ENCODE measurements around the gene PRICKLE4.
"Not testable (repeated sequence)": the region's sequence is repeated elsewhere in the genome, so short reads cannot be mapped to it uniquely, and the experiment has no call there.

PRICKLE4 gene

DNA sequence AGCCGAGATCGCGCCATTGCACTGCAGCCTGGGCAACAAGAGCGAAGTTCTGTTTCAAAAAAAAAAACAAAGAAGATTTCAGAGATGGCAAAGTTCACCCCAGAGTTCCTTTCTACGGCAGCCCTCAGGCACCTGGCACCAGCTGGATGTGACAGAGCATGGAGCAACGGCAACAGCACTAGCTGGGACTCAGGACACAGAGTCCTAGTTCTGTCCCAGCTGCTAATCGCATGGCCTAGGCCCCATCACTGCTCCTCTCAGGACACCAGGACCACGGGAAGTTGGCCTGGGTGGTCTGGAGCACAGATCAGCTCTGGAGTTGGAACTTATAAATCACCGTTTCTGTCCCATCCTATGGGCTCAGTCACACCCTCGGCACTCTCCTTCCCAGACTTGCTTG lies 34.5 kb upstream of the PRICKLE4 start:
- DNase-seq, result no peak

DNA sequence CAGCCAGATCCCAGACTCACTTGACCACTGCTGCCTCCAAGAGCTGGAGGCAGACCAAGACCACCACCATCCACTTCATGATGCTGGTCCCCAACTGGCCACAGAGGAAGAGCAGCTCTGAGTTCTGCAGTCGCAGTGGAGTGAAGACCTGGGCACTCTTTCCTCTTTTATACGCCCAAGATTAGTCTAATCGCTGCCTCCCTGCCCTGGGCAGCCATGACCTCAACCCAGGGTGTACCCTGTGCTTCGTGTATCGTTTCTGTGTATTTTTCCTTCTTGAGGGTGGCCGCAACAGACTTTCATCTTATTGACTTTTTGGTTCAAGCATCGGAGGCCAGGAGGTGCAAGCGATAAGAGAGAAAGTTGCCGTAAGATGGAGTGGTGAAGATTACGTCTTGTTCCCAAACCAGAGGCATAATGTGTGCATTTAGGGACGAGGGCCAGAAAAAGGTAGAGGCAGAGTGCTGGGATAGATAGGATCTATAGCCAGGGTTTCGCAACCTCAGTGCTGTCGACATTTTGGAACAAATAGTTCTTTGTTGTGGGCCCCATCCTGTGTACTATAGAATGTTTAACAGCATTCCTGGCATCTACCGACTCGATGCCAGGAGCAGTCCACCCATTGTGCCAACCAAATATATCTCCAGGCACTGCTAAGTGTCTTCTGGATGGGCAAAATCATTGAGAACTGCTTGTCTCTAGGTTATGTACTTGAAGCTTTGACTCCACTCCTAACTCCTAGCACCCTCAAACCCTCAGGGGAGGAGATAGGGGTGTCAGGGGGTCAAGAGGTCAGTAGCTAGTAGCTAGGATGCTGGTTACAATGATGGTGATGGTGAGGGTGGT lies 33.1 kb upstream of the PRICKLE4 start, which contains the start of gene PGC:
PGC (minus strand) TSS at position 142 of the 846 bp plus-strand sequence; CDS start at position 79, 63 bp downstream.
- no peak for DNase-seq

DNA sequence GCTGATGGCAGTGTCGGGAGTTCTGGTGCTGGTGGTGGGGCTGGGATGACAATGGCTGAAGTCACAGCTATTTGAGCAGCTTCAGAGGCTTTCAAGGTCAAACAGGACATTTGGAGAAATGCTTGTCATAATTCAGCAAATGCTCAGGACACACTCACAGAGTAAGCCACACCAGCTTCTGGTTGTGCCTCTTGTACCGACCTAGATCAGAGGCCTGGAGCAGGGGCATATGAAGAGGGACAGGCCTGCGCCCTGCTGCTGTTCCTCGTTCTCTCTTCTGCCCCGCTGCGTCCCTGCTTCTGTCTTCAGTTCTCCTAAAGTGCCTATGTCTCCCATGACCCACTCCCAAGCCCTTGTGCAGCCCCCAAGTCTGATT lies 32.5 kb upstream of the PRICKLE4 start:
- DNase-seq, result no peak

DNA sequence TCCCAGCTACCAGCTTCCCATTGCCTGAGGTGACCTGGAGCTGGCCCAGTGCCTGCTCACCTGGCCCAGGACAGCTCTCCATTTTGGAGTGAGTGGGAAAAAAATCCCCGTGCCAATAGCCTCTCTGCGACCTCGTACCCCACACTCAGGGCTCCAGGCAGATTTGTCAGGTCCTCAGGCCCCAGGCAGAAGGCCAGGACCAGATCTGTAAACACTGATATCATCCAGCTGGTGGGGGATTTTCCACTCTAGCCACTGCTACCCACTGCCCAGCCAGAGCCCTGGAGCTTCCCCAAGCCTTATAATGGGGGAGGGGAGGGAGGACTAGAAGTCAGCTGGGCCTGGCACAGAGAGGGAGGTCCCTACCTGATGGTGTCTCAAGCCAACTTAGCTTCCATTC lies 32.0 kb upstream of the PRICKLE4 start:
- DNase-seq, result no peak

DNA sequence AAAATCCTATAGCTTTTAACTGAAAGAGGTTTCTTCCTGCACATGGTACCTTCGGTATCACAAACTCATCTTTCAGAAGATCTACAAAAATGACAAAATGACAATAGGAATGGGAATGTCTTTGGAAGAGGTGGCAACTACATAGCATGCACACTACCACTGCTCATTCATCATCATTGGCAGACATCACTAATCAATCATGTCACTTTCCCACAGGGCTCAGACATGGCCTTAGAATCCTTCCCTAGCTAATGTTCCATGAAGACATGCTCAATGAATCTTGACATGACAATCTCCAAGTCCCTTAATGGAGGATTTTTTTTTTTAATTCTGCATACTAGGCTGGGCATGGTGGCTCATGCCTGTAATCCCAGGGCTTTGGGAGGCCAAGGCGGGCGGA lies 30.2 kb upstream of the PRICKLE4 start:
- no peak for DNase-seq

DNA sequence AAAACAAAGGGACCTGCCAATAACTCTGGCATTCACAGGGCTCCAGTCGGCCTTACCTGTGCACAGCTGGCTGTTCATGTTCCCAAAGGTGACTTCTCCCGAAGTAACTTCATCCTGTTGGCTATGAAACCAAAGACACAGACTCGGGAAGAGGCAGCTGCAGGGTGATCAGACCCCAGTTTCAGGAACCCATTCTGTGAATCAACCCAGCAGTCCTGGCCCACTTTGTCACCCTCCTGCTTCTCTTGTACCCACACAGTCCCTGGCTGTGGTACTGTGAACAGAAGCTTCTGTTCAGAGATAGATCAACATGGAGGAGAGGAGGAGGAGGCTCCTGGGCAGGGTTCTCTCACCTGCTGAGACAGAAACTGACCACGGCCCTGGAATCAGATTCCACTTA lies 24.7 kb upstream of the PRICKLE4 start:
- DNase-seq, result no peak

DNA sequence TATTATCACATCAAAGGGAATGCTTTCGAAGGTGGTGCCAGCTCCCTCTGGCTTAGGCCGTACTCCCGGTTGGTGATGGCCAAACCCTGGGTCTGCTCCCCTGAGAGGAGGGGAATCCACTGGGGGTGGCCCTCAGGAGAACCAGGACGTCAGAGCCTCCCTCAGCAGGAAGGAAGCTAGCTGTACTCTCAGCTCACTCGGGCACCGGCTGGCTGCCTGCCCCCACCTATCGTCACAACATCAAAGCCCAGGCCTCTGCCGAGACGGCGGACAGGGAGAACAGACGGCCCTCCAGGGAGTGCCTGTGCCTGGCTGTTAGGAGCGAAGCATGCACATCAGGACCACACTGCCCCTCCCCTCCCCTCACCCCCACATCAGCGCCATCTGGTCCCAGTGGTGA lies 24.2 kb upstream of the PRICKLE4 start:
- DNase-seq, result no peak

DNA sequence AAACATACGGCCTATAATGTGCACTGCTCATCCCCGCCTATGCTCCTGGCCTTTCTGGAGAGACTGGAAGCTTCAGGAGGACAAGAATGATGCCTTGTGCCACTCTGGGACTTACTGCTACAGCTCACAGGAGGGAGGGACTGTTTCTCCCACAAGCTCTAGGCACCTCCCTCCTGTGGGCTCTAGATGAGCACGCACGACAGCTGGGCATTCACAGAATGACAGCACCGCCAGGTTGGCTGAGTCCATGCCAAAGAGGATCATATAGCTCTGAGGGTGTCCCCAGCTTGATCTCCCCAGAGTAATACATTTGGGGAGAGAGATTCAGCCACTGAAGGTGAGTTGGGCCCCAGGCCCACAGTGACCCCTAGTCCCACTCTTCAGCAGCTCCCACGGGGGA lies 23.3 kb upstream of the PRICKLE4 start:
- no peak for DNase-seq

DNA sequence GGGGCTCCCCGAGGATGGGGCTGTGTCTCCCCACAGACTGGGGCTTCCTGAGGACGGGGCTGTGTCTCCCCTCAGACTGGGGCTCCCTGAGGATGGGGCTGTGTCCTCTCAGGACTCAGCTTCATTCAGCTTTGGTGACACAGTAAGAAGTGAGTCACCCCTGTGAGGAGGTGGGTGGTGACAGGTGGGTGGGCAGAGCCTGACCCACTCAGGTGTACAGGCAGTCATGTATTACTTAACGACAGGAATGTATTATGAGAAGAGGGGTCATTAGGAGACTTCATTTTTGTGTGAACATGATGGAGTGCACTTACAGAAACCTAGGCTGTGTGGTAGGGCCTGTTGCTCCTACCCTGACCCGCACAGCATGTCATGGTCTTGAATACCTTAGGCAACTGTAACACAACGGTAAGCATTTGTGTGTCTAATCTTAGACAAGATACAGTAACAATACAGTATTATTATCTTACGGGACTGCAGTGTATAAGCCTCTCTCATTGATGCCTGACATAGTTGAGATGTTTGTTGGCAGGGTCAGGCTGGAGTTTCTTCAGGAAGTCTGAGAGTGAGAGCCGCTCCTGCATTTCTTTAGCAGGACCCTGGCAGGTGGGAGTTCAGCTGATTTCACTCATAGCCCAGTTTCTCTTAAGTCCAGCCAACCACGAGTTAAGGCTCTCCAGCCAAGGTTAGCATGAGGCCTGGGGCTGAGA lies 22.5 kb upstream of the PRICKLE4 start:
- no peak for DNase-seq

DNA sequence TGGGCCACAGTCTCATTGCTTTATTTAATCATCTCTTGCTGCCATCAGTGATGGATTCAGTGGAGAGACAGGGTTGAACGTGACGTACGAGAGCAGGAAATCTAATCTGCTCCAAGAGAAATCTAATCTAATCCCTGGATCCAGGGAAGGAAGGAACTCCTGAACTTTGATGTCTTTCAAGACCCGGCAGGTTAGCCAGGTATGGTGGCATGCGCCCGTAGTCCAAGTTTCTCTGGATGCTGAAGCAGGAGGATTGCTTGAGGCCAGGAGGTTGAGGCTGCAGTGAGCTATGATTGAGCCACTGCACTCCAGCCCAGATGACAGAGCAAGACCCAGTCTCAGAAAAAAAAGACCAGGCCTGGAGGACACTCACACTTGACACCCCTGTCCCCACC lies 21.9 kb upstream of the PRICKLE4 start:
- DNase-seq, result no peak

DNA sequence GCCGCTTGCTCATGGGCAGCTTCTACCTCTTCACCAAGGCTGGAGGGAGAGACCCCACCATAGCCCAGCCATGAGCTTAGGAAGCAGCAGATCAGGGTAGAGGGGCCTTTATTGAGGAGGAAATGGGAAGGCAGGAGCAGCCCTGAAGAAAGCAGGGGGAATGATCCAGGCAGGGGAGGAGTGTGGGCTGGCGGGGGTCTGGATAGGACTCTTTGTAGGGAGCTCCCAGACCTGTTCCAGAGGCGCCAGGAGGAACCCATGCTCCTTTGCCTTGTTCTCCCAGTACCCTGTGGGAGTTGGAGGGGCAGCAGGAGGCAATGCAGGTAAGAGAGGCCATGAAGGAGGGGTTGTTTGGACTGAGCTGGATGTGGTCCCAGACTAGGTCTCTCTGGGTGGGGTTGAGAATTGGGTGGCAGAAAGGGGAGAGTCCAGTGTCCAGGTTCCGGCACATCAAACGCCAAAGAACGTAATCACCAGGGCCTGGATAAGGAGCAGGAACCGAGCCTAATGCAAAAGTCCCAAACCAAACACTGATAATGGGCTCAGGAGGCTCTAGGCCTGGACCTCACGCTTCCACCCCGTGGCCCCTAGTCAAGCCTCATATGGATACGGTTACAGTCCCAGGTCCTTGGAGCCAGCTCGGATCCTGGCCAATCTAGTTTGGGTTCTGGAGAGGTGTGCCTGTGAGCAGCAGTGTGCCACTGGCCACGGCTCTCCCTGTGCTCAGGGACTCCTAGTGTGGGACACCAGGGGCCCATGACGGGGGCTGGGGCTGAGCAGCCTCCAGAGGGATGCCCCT lies 21.3 kb upstream of the PRICKLE4 start:
- DNase-seq, result no peak

DNA sequence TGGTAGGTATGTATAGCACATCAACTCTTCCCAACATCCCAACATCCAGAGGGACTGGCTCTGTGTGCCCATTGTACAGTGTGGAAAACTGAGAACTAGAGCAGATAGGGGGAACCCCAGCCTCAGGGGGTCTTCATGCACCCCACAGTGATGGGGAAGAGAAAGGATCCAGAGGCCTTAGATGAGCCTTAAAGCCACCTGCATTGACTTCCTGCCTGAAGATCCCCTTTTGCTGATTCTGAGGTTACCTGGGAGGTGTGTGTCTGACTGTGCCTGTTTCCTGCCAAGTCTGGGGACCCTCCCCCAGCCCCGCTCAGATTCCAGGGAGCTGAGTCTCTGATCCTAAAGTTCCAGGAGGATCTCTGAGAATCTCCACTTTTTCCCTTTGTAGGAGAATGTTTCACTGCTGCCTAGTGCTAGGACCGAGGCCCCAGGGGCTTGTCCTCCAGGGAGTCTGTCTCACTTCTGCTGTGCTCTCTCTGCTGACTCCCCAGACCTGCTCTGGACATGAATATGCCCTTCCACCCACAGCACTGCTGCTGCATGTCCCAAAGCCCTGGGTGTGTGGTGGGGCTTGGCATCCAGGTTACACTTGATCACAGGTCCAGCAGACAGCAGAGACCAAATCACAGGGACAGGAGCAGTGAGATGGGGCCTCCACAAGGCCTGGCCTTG lies 20.5 kb upstream of the PRICKLE4 start:
- DNase-seq, result no peak

DNA sequence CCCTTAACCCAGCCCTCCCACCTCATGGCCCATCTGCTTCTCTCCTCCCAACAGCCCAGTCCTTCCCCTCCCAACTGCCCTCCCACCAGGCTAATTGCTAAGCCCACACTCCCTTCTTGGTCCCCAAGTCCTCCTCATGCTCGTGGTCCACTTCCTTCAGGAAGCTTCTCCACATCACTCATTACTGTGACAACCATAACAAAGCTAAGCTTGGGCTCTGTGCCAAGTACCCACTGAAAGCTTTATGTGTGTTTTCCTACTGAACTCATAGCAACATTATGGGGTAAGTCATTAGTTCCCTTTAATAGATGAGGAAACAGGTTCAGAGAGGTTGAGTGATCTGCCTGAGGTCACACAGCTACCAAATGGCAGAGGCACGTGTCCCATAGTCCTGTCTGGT lies 17.1 kb upstream of the PRICKLE4 start:
- no peak for DNase-seq

DNA sequence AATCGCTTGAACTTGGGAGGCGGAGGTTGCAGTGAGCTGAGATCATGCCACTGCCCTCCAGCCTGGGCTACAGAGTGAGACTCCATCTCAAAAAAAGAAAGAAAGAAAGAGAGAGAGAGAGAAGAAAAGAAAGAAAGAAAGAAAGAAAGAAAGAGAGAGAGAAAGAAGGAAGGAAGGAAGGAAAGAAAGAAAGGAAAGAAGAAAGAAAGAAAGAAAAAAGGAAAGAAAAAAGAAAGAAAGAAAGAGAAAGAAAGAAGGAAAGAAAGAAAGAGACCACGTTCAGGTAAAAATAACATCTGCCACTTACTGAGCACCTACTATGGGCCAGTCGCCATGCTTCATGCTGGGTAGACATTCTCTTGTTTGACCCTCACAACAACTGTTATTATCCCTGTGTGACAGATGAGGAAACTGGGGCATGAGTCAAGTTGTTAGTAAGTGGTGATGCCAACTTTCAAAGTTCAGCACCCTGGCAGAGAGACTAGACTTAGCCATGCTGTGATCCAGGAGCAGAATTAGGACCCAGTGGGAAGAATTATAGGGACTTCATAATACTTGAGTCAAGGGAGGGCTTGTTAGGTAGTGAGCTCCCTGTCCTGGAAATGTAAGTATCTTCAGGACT lies 14.4 kb upstream of the PRICKLE4 start:
- DNase-seq, result not testable (repeated sequence)

DNA sequence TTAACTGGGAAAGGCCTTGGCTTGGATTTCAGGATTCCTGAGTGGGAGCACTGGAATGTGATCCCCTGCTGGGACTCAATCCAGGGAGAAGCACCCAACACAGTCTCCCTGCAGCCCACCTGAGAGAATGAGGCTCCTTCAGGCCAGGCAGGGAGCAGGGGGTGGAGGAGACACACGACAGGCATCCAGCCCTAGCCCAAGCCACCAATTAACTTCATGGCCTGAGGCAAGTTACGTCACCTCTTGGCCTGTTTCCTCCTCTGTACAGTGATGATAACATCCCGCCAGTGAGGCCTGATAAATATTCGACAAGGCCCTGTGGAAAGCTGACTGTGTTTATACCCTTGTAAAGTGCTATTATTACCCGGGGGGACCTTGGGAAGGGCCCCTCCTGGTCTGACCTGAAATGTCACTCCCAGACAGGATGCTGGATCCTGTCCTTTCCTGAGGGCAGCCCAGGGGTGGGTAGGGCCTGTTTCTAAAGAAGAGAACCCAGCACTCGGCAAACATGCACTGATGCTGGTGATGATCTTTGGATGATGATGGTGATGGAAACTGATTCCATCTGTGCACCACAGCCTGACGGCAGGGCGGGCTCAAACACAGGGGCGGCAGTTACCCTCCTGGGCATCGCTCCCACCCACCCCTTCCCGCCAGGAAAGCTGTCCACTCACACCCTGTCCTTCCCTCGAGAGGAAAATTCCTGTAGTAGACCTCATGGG lies 13.3 kb upstream of the PRICKLE4 start:
- DNase-seq, result no peak

DNA sequence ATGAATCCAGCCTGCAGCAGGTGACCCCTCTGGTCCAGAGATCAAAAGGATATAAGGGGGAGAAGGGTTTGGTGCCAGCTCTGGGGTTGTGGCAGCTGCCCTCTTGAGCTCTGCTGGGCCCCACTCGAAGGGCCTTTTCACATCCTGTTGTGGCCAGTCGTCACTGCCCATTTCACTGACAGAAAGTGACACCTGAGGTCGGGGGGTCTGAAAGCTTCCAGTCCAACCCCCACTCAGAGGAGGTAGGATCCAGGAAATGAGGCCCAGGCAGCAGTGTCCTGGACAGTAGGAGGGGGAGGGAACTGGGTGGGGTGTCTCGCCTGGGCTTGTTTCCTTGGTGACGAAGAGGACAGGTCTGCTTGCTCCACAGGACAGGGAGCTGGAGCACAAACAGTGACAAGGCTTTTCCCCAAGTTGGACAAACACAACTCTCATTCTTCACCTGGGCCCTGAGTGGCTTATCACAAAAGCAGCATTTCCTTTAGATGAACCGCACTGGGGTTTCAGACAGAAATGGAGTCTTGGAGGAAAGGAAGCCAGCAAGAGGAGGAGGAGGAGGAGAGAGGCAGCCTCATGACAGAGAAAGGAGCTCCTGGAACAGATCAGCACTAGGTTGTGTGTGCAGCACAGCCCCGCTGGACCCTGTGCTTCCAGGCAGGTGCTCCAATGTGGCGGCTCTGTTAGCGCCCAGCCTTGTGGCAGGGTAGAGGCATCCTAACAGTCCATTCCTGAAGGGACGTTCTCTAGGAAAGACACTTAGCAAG lies 11.9 kb upstream of the PRICKLE4 start:
- DNase-seq, result no peak

DNA sequence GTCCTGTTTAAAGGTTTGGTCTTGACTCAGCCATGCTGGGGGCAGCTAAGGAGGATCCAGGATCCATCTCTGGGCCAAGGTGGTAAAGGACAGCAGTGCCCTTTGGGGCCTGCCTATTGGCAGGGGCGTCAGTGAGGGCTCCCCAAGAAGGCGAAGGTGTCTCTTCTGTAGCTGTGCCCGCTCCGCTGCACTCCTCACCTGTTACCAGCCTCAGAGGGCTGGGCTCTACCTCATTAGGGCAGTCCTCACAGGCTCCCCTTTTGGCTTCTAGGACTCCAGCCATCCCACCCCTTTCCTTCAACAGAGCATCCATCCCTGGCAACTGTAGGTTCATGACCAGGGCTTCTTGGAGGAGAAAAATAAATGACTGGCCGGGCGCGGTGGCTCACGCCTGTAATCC lies 11.2 kb upstream of the PRICKLE4 start:
- DNase-seq, result no peak

DNA sequence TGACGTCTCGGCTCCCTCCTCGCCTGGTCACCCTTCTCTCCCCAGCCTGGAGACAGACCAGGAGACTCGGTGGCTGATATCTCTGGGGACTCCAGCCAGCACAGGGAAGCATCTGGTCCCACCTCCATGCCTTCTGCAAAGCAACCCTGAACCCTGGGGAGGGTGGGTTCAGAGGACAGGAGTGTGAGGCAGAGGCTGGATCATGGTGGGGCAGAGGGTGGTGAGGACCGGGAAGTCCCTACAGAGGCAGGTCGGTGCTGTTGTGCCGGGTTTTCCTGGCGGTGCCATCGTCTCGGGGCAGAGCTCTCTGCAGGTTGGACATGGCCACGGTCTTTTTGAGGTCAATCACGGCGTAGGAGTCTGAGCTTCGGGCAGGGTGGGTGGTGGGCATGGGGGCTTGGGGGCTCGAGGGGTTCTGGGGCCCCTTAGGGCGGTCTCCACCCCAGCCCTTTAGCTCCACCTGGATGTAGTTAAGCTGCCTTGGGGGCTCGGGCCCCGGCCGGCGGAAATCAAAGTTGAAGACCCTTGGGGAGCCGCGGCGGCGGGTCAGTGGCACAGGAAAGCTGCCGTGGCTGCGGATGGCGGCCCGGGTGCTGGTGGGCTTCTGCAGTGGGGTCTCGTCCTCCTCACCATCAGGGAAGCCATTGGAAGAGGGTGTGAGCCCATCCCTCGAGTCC lies 10.1 kb upstream of the PRICKLE4 start:
- no peak for DNase-seq

DNA sequence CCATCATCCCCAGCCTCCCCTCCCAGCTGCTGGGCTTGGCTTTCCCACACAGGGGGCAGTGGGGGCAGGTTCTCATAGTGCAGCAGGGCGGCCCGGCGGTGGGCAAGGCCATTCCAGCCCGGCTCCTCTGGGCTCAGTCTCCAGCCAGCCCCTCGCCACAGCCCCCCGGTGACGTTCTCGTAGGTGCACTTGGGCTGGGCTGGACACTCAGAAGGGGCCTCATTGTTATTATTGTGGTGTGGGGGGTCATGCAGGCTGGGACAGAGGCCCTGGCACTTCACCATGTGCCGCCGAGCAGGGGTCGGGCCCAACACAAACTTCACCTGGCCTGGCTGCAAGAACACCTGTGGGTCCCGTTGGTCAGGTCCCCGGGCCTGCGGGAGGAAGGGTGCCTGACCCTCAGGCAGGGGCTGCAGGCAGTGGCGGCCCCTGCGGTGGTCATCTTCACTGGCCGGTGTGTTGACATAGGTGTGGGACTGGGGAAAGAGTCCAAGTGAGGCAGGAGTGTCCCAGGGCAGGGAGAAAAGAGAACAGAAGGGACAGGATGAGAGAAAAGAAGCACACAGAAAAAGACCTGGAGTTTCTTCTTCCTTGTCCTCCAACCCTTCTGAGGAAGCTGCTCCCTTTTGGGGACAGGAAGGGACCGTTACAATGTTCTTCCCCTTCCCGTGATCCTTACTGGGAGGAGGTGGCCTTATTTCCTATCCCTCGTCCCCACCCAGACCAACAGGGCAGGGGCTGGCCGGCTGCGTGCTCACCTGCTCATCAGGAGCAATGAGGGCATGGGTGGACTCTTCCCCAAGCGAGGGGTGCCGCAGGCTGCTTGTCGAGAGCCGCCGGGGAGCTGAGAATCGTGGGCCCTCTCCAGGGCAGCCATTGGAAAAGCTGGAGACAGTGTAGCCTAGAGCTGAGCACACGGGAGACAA lies 9.3 kb upstream of the PRICKLE4 start:
- DNase-seq, result no peak
